ENCODE measurements around the gene MAP7D3. TPM values are rescaled to one million over a fixed set of nuclear protein-coding genes. Genes with fewer than 3 reads are reported as not detected.

The MAP7D3 gene
- total RNA-seq, 4 donors from 2014 or later: 14.5 to 21.2 (median 17.1) TPM

- Histone ChIP-seq H3K4me3 (peak overlapping the region; percentile 44 to 55 (median 52)), H3K36me3 (no peaks in the 10 kb centered on the region), H3K27me3 (no peaks in the 10 kb centered on the region), H3K9me3 (no peaks in the 10 kb centered on the region), H3K27ac (replicated peaks in 1 of 4) (peak overlapping the region; percentile 86 to 99 (median 96)), H3K4me1 (peaks cover 36 to 64% (median 53%) of the 10 kb centered on the region in 4 donors)
- DNase-seq (ENCODE audit: extremely low spot score): no peak
- intact Hi-C loops (cut with DNase I): no loop called here
- TF ChIP-seq EP300 (IDR thresholded peaks at IDR 0.05) (no peak), POLR2A (IDR thresholded peaks at IDR 0.05; ENCODE audit: low read depth) (no peak), POLR2AphosphoS5 (IDR thresholded peaks at IDR 0.05) (peak in 1 of 2 donors; percentile 57)
- TF ChIP-seq, protein P1, sequence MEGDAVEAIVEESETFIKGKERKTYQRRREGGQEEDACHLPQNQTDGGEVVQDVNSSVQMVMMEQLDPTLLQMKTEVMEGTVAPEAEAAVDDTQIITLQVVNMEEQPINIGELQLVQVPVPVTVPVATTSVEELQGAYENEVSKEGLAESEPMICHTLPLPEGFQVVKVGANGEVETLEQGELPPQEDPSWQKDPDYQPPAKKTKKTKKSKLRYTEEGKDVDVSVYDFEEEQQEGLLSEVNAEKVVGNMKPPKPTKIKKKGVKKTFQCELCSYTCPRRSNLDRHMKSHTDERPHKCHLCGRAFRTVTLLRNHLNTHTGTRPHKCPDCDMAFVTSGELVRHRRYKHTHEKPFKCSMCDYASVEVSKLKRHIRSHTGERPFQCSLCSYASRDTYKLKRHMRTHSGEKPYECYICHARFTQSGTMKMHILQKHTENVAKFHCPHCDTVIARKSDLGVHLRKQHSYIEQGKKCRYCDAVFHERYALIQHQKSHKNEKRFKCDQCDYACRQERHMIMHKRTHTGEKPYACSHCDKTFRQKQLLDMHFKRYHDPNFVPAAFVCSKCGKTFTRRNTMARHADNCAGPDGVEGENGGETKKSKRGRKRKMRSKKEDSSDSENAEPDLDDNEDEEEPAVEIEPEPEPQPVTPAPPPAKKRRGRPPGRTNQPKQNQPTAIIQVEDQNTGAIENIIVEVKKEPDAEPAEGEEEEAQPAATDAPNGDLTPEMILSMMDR (IDR thresholded peaks at IDR 0.05): no peak
- WGBS: 62% methylated on average over 6 of the region's 6 CpGs
These were observed 52.4 kb downstream of the MAP7D3 start for GRCh38 chrX:136198678-136199243.

GRCh38 chrX:136198010-136198409 is 53.2 kb downstream of the MAP7D3 start:
- peak overlapping the region; percentile 86 to 99 (median 96) for H3K27ac ChIP-seq (replicated peaks in 1 of 4)
- DNase-seq (ENCODE audit: extremely low spot score): no peak
- H3K4me1 ChIP-seq: peaks cover 39 to 65% (median 55%) of the 10 kb centered on the region in 4 donors

GRCh38 chrX:136196691-136197155 is 54.5 kb downstream of the MAP7D3 start:
- no peaks in the 10 kb centered on the region for H3K9me3 ChIP-seq
- no peaks in the 10 kb centered on the region for H3K27me3 ChIP-seq
- peak overlapping the region; percentile 44 to 55 (median 52) for H3K4me3 ChIP-seq
- H3K27ac ChIP-seq (replicated peaks in 1 of 4): peak overlapping the region; percentile 86 to 99 (median 96)
- TF ChIP-seq, protein P1 (IDR thresholded peaks at IDR 0.05): no peak
- TF ChIP-seq POLR2AphosphoS5 (IDR thresholded peaks at IDR 0.05) (peak; percentile 69 to 89), EP300 (IDR thresholded peaks at IDR 0.05) (no peak), POLR2A (IDR thresholded peaks at IDR 0.05; ENCODE audit: low read depth) (peak; percentile 17)
- no peaks in the 10 kb centered on the region for H3K36me3 ChIP-seq
- intact Hi-C loops (cut with DNase I): no loop called here
- DNase-seq (ENCODE audit: extremely low spot score): no peak
- 44% methylated on average over 7 of the region's 7 CpGs for WGBS
- H3K4me1 ChIP-seq: peaks cover 42 to 65% (median 57%) of the 10 kb centered on the region in 4 donors

More at GRCh38 chrX:136198010-136198409, 53.2 kb downstream of the MAP7D3 start:
- no peaks in the 10 kb centered on the region for H3K27me3 ChIP-seq
- peak overlapping the region; percentile 44 to 55 (median 52) for H3K4me3 ChIP-seq
- no peak for TF ChIP-seq EP300 (IDR thresholded peaks at IDR 0.05)
- no peak for TF ChIP-seq POLR2A (IDR thresholded peaks at IDR 0.05; ENCODE audit: low read depth)
- TF ChIP-seq POLR2AphosphoS5 (IDR thresholded peaks at IDR 0.05): peak in 1 of 2 donors; percentile 54
- TF ChIP-seq, protein P1 (IDR thresholded peaks at IDR 0.05): no peak
- H3K36me3 ChIP-seq: no peaks in the 10 kb centered on the region
- intact Hi-C loops (cut with DNase I): no loop called here
- no peaks in the 10 kb centered on the region for H3K9me3 ChIP-seq

DNA sequence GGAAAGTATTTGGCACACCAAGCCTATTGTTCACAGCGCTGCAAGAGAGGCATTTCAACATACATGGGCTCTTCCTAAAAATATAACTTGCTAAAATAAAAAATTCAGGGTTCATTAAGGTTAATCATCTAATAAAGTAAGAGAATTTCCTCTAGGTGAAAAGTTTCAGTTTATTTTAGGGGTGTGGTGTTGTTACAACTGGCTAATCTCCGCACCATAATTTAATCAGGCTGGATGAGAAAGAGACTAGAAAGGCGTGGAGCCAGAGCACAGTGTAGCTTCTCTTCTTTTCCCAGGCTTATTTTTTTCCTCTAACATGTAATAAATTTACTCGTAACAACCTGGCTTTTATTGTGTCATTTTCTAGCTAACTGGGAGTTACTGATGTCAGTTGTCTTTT is 56.0 kb downstream of the MAP7D3 start:
- TF ChIP-seq POLR2A (IDR thresholded peaks at IDR 0.05; ENCODE audit: low read depth) (no peak), EP300 (IDR thresholded peaks at IDR 0.05) (no peak), POLR2AphosphoS5 (IDR thresholded peaks at IDR 0.05) (no peak)
- TF ChIP-seq, protein P1 (IDR thresholded peaks at IDR 0.05): no peak
- Histone ChIP-seq H3K4me1 (peaks cover 52 to 65% (median 64%) of the 10 kb centered on the region in 4 donors), H3K27me3 (no peaks in the 10 kb centered on the region), H3K27ac (replicated peaks in 1 of 4) (peak overlapping the region; percentile 86 to 99 (median 96)), H3K9me3 (no peaks in the 10 kb centered on the region), H3K4me3 (no peak overlapping the region), H3K36me3 (no peaks in the 10 kb centered on the region)
- no peak for DNase-seq (ENCODE audit: extremely low spot score)
- 55% methylated on average over 4 of the region's 4 CpGs for WGBS
- intact Hi-C loops (cut with DNase I): no loop called here

Measured in esophagus muscularis mucosa (tissue), 4 donors.